TTC549 (cell line): ENCODE results near the gene ARHGEF6.
A peak's percentile ranks its signal among the peaks of the same experiment; 100 is the strongest.

Experiments used
- FAIRE-seq: peaks from 2 replicates; lab custom pipeline; 2012; peaks lifted over from hg19 to GRCh38; lab: Jason Lieb, UNC

ARHGEF6 gene

GRCh38 chrX:136745215-136746173 is 35.2 kb downstream of the ARHGEF6 start:
- FAIRE-seq, result no peak

GRCh38 chrX:136742721-136743379 is 37.9 kb downstream of the ARHGEF6 start:
- no peak for FAIRE-seq

- FAIRE-seq, result no peak
These were observed 42.5 kb downstream of the ARHGEF6 start for GRCh38 chrX:136738049-136738729.

GRCh38 chrX:136736690-136737089 is 44.0 kb downstream of the ARHGEF6 start:
- FAIRE-seq, result no peak

GRCh38 chrX:136735601-136736000 is 45.1 kb downstream of the ARHGEF6 start:
- FAIRE-seq, result no peak

- FAIRE-seq, result no peak
These were observed 47.1 kb downstream of the ARHGEF6 start for GRCh38 chrX:136733613-136734012.

GRCh38 chrX:136731798-136732197 is 48.9 kb downstream of the ARHGEF6 start:
- FAIRE-seq, result no peak

GRCh38 chrX:136731207-136731782 is 49.4 kb downstream of the ARHGEF6 start:
- FAIRE-seq, result no peak

- no peak for FAIRE-seq
These were observed 52.3 kb downstream of the ARHGEF6 start for GRCh38 chrX:136728393-136728792.

GRCh38 chrX:136725441-136726104 is 55.2 kb downstream of the ARHGEF6 start:
- FAIRE-seq, result no peak

GRCh38 chrX:136718091-136718490 is 62.6 kb downstream of the ARHGEF6 start:
- no peak for FAIRE-seq

- FAIRE-seq, result no peak
These were observed 65.8 kb downstream of the ARHGEF6 start for GRCh38 chrX:136714626-136715599.

- FAIRE-seq, result no peak
These were observed 68.0 kb downstream of the ARHGEF6 start for GRCh38 chrX:136712650-136713310.

GRCh38 chrX:136711147-136711546 is 69.6 kb downstream of the ARHGEF6 start:
- FAIRE-seq, result no peak

- no peak for FAIRE-seq
These were observed 70.3 kb downstream of the ARHGEF6 start for GRCh38 chrX:136710325-136710951.

GRCh38 chrX:136708348-136708747 is 72.4 kb downstream of the ARHGEF6 start:
- peak; percentile 51 for FAIRE-seq

GRCh38 chrX:136697156-136697555 is 83.6 kb downstream of the ARHGEF6 start:
- no peak for FAIRE-seq

- FAIRE-seq, result peak; percentile 62
These were observed 86.2 kb downstream of the ARHGEF6 start for GRCh38 chrX:136694431-136695087.

- FAIRE-seq, result no peak
These were observed 88.5 kb downstream of the ARHGEF6 start for GRCh38 chrX:136692271-136692670.
